HEK293 (cell line): Measurements from ENCODE around the gene SLC7A11.

Experiments
- CTCF ChIA-PET: fragments of 350-600 bp; formaldehyde crosslinking; extraction: SDS; loops from one replicate; lab custom pipeline; 2021; ENCODE audit warnings: antibody characterized with exemption; lab: Yijun Ruan, JAX
- POLR2A ChIA-PET: fragments of 300-600 bp; formaldehyde crosslinking; extraction: SDS; loops from one replicate; lab custom pipeline; 2020; ENCODE audit warnings: antibody characterized with exemption, inconsistent platforms; lab: Yijun Ruan, JAX
- H3K27ac ChIP-seq: fragments of 200-500 bp; sonication (Bioruptor generic); 2 replicates; pipeline ENCODE4 v1.5.1; 2014; ENCODE audit warnings: low read depth, low read length, control low read depth, inconsistent platforms; ENCODE audit errors: extremely low read depth
- H3K36me3 ChIP-seq, 2 experiments: fragments of 200-500 bp in 1 of 2; sonication (Bioruptor generic) in 1 of 2; 1 replicate in 1 of 2; 2 replicates in 1 of 2; pipeline ENCODE4 v1.5.1; 2014 to 2017; ENCODE audit warnings: inconsistent platforms in 2 of 2, low read length in 2 of 2; ENCODE audit not compliant: control insufficient read depth in 2 of 2, insufficient read depth in 1 of 2
- H3K4me1 ChIP-seq: fragments of 200-500 bp; sonication (Bioruptor generic); 2 replicates; pipeline ENCODE4 v1.5.1; 2014; ENCODE audit warnings: mild to moderate bottlenecking, low read length, inconsistent platforms; ENCODE audit not compliant: control insufficient read depth, insufficient read depth
- H3K4me3 ChIP-seq: 2 replicates; pipeline ENCODE4 v1.5.1; 2011; ENCODE audit warnings: low read depth, mild to moderate bottlenecking, control low read depth, low read length, moderate library complexity
- H3K9me3 ChIP-seq: fragments of 200-500 bp; sonication (Bioruptor generic); 2 replicates; pipeline ENCODE4 v1.5.1; 2014; ENCODE audit warnings: low read depth, low read length, inconsistent platforms; ENCODE audit not compliant: control insufficient read depth, insufficient read depth
- EGR2 ChIP-seq: fragments of 450-650 bp; formaldehyde crosslinking; IDR thresholded peaks from 2 replicates; pipeline ENCODE4 v1.5.1; 2016; ENCODE audit warnings: low read depth, missing biosample characterization, missing genetic modification characterization
- GLI4 ChIP-seq: fragments of 450-650 bp; formaldehyde crosslinking; IDR thresholded peaks from 2 replicates; pipeline ENCODE4 v1.5.1; 2016; ENCODE audit warnings: missing biosample characterization, missing genetic modification characterization
- GLIS1 ChIP-seq: fragments of 450-650 bp; formaldehyde crosslinking; IDR thresholded peaks from 2 replicates; pipeline ENCODE4 v1.5.1; 2016; ENCODE audit warnings: missing biosample characterization, missing genetic modification characterization
- HOXC10 ChIP-seq: sonication (generic); formaldehyde crosslinking; IDR thresholded peaks from 2 replicates; pipeline ENCODE4 v1.8.1; 2023; ENCODE audit warnings: mild to moderate bottlenecking, missing genetic modification reagents
- KLF1 ChIP-seq: fragments of 450-650 bp; formaldehyde crosslinking; IDR thresholded peaks from 2 replicates; pipeline ENCODE4 v1.5.1; 2016; ENCODE audit warnings: missing biosample characterization, missing genetic modification characterization
- SP2 ChIP-seq: fragments of 450-650 bp; formaldehyde crosslinking; IDR thresholded peaks from 2 replicates; pipeline ENCODE4 v1.5.1; 2016; ENCODE audit warnings: missing biosample characterization, missing genetic modification characterization
- SP7 ChIP-seq: fragments of 450-650 bp; formaldehyde crosslinking; IDR thresholded peaks from 2 replicates; pipeline ENCODE4 v1.5.1; 2016; ENCODE audit warnings: missing biosample characterization, missing genetic modification characterization
- ZBTB11 ChIP-seq: fragments of 450-650 bp; formaldehyde crosslinking; conservative IDR thresholded peaks from 2 replicates; pipeline ENCODE4 v1.5.1; 2016; ENCODE audit warnings: low read depth, missing biosample characterization, missing genetic modification characterization
- ZBTB26 ChIP-seq: fragments of 450-650 bp; formaldehyde crosslinking; optimal IDR thresholded peaks from 2 replicates; pipeline ENCODE3; 2016; ENCODE audit warnings: missing biosample characterization, mild to moderate bottlenecking, missing genetic modification characterization
- ZFP37 ChIP-seq: fragments of 450-650 bp; formaldehyde crosslinking; IDR thresholded peaks from 2 replicates; pipeline ENCODE4 v1.5.1; 2016; ENCODE audit warnings: missing biosample characterization, missing genetic modification characterization
- ZNF202 ChIP-seq: fragments of 450-650 bp; formaldehyde crosslinking; IDR thresholded peaks from 2 replicates; pipeline ENCODE4 v1.5.1; 2016; ENCODE audit warnings: missing biosample characterization, missing genetic modification characterization, borderline replicate concordance
- ZNF416 ChIP-seq: fragments of 450-650 bp; formaldehyde crosslinking; IDR thresholded peaks from 2 replicates; pipeline ENCODE4 v1.5.1; 2016; ENCODE audit warnings: missing biosample characterization, missing genetic modification characterization
- ZNF423 ChIP-seq: fragments of 450-650 bp; formaldehyde crosslinking; IDR thresholded peaks from 2 replicates; pipeline ENCODE4 v1.5.1; 2016; ENCODE audit warnings: missing biosample characterization, missing genetic modification characterization
- ZNF596 ChIP-seq: fragments of 450-650 bp; IDR thresholded peaks from 2 replicates; pipeline ENCODE4 v1.5.0; 2018; ENCODE audit warnings: missing biosample characterization, mild to moderate bottlenecking, missing genetic modification characterization, moderate library complexity
- ZNF624 ChIP-seq: fragments of 450-650 bp; formaldehyde crosslinking; IDR thresholded peaks from 2 replicates; pipeline ENCODE4 v1.5.1; 2017; ENCODE audit warnings: missing biosample characterization, missing genetic modification characterization
- TF ChIP-seq, protein P1 (sequence below): fragments of 450-650 bp; formaldehyde crosslinking; IDR thresholded peaks from 2 replicates; pipeline ENCODE4 v1.5.1; 2016; ENCODE audit warnings: missing biosample characterization, missing genetic modification characterization
- TF ChIP-seq, protein P2 (sequence below): fragments of 450-650 bp; IDR thresholded peaks from 2 replicates; pipeline ENCODE4 v1.5.1; 2018; ENCODE audit warnings: missing biosample characterization, mild to moderate bottlenecking, missing genetic modification characterization
- TF ChIP-seq, protein P3 (sequence below): fragments of 450-650 bp; formaldehyde crosslinking; IDR thresholded peaks from 2 replicates; pipeline ENCODE4 v1.5.1; 2016; ENCODE audit warnings: missing biosample characterization, missing genetic modification characterization
- TF ChIP-seq, protein P4 (sequence below): fragments of 450-650 bp; formaldehyde crosslinking; IDR thresholded peaks from 2 replicates; pipeline ENCODE4 v1.5.1; 2016; ENCODE audit warnings: missing biosample characterization, missing genetic modification characterization

Gene SLC7A11

DNA sequence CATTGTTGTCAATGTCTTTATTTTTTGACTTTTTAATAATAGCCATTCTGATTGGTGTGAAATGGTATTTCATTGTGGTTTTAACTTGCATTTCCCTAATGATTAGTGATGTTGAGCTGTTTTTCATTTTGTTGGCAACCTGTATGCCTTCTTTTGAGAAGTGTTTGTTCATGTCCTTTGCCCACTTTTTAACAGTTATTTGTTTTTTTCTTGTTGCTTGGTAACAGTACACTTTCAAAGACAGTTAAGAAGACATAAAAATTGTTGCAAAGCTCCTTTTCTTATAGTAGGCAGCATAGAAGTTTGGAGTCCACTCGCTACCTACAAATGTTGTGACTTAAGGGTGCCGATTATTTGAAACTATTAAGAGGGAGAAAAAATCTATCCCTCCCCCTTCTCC, 48.7 kb upstream of the SLC7A11 start:
- ChIA-PET CTCF (no interaction called here), POLR2A (no interaction called here)
- Histone ChIP-seq H3K36me3 (no peaks in the 10 kb centered on the region), H3K4me1 (no peaks in the 10 kb centered on the region), H3K27ac (no peak overlapping the region), H3K9me3 (no peaks in the 10 kb centered on the region), H3K4me3 (no peak overlapping the region)
- TF ChIP-seq, protein P1, sequence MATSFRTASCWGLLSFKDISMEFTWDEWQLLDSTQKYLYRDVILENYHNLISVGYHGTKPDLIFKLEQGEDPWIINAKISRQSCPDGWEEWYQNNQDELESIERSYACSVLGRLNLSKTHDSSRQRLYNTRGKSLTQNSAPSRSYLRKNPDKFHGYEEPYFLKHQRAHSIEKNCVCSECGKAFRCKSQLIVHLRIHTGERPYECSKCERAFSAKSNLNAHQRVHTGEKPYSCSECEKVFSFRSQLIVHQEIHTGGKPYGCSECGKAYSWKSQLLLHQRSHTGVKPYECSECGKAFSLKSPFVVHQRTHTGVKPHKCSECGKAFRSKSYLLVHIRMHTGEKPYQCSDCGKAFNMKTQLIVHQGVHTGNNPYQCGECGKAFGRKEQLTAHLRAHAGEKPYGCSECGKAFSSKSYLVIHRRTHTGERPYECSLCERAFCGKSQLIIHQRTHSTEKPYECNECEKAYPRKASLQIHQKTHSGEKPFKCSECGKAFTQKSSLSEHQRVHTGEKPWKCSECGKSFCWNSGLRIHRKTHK = no peak
- no peak for TF ChIP-seq ZBTB11
- no peak for TF ChIP-seq ZNF202 (tag by site-specific recombination)
- no peak for TF ChIP-seq ZNF423 (tag by site-specific recombination)
- TF ChIP-seq SP2 (tag by site-specific recombination) = no peak
- TF ChIP-seq ZNF416 (tag by site-specific recombination) = no peak
- no peak for TF ChIP-seq SP7 (tag by site-specific recombination)
- TF ChIP-seq KLF1 (tag by site-specific recombination) = no peak
- TF ChIP-seq ZNF596 (tag by site-specific recombination) = no peak
- no peak for TF ChIP-seq HOXC10 (CRISPR knock-in tag)
- no peak for TF ChIP-seq ZBTB26
- TF ChIP-seq, protein P2, sequence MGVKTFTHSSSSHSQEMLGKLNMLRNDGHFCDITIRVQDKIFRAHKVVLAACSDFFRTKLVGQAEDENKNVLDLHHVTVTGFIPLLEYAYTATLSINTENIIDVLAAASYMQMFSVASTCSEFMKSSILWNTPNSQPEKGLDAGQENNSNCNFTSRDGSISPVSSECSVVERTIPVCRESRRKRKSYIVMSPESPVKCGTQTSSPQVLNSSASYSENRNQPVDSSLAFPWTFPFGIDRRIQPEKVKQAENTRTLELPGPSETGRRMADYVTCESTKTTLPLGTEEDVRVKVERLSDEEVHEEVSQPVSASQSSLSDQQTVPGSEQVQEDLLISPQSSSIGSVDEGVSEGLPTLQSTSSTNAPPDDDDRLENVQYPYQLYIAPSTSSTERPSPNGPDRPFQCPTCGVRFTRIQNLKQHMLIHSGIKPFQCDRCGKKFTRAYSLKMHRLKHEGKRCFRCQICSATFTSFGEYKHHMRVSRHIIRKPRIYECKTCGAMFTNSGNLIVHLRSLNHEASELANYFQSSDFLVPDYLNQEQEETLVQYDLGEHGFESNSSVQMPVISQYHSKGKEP (tag by site-specific recombination) = no peak
- TF ChIP-seq GLIS1 (tag by site-specific recombination) = no peak
- TF ChIP-seq GLI4 = no peak
- TF ChIP-seq ZFP37 = no peak
- TF ChIP-seq, protein P3, sequence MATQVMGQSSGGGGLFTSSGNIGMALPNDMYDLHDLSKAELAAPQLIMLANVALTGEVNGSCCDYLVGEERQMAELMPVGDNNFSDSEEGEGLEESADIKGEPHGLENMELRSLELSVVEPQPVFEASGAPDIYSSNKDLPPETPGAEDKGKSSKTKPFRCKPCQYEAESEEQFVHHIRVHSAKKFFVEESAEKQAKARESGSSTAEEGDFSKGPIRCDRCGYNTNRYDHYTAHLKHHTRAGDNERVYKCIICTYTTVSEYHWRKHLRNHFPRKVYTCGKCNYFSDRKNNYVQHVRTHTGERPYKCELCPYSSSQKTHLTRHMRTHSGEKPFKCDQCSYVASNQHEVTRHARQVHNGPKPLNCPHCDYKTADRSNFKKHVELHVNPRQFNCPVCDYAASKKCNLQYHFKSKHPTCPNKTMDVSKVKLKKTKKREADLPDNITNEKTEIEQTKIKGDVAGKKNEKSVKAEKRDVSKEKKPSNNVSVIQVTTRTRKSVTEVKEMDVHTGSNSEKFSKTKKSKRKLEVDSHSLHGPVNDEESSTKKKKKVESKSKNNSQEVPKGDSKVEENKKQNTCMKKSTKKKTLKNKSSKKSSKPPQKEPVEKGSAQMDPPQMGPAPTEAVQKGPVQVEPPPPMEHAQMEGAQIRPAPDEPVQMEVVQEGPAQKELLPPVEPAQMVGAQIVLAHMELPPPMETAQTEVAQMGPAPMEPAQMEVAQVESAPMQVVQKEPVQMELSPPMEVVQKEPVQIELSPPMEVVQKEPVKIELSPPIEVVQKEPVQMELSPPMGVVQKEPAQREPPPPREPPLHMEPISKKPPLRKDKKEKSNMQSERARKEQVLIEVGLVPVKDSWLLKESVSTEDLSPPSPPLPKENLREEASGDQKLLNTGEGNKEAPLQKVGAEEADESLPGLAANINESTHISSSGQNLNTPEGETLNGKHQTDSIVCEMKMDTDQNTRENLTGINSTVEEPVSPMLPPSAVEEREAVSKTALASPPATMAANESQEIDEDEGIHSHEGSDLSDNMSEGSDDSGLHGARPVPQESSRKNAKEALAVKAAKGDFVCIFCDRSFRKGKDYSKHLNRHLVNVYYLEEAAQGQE = no peak
- TF ChIP-seq, protein P4, sequence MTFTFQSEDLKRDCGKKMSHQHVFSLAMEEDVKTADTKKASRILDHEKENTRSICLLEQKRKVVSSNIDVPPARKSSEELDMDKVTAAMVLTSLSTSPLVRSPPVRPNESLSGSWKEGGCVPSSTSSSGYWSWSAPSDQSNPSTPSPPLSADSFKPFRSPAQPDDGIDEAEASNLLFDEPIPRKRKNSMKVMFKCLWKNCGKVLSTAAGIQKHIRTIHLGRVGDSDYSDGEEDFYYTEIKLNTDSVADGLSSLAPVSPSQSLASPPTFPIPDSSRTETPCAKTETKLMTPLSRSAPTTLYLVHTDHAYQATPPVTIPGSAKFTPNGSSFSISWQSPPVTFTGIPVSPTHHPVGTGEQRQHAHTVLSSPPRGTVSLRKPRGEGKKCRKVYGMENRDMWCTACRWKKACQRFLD = no peak
- no peak for TF ChIP-seq EGR2 (tag by site-specific recombination)
- no peak for TF ChIP-seq ZNF624 (tag by site-specific recombination)
